GM18498 (cell line): Measurements from ENCODE around the gene PLCH2.
"Not testable (repeated sequence)": the region's sequence is repeated elsewhere in the genome, so short reads cannot be mapped to it uniquely, and the experiment has no call there.

ENCODE experiments used
- ATAC-seq: cut with Tn5 transposase; IDR thresholded peaks from one replicate; pipeline ENCODE4 v1.9.1; 2021; ENCODE audit warnings: mild to moderate bottlenecking, moderate library complexity; ENCODE audit not compliant: unreplicated experiment

PLCH2 gene

DNA sequence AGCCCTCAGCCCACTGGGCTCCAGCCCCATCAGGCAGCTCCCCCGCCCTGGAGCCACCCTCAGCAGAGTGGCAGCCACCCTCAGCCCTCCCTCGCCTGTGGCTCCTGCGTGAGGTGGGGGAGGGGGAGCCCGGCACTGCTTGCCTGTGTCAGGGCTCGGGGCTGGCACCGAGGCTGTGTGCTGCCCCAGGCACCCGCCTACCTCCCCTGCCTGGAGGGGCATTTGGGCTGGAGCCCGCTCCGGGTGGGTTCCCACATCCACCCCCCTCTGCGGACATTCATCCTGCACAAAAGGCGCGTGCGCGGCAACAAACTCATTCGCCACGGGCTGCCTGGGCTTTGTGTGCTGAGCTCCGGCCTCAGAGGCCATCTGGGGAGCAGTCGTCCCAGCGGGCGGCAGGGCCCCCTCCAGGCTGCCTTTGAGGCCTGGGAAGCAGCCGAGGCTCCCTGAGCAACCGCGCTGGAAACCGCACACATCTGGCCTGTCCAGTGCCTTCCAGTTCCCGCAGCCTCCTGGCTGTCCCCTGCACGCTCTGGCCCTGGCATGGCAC is 67.5 kb downstream of the PLCH2 start:
- ATAC-seq = no peak

DNA sequence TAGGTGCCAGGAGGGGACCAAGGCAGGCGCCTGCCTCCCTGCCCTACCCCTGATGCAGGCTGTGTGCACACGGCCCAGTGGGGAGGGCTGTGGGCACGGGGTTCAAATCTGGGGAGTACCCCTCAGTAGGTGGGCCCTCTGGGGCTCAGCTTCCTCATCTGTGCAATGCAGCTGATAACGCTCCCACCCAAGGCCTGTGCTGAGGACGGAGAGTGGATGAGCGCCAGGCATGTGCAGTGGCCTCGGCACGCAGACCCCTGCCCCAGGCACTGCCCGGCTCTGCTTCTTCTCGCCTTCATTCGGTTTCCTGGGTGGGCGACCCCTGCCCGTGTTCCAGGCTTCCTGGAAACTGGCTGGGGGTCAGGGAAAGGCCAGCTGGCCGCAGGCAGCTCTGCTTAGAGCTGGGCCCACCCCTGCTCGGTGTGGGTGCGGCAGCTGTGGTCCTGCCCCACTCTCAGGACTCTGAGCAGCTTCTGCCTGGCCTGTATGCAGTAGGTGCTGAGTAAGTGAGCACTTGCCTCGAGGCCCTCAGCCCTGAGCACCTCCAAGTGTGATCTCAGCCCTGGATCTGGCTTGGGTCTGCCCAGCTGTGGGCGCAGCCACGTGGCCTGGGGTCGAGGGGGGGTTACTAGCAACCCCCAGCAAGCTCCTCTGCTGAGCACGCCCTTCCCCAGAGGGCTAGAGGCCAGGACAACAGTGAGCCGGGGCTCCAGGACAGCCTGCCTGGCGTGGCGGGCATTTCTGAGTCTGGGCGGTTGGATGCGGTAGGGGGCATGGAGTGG is 68.2 kb downstream of the PLCH2 start:
- ATAC-seq = no peak

DNA sequence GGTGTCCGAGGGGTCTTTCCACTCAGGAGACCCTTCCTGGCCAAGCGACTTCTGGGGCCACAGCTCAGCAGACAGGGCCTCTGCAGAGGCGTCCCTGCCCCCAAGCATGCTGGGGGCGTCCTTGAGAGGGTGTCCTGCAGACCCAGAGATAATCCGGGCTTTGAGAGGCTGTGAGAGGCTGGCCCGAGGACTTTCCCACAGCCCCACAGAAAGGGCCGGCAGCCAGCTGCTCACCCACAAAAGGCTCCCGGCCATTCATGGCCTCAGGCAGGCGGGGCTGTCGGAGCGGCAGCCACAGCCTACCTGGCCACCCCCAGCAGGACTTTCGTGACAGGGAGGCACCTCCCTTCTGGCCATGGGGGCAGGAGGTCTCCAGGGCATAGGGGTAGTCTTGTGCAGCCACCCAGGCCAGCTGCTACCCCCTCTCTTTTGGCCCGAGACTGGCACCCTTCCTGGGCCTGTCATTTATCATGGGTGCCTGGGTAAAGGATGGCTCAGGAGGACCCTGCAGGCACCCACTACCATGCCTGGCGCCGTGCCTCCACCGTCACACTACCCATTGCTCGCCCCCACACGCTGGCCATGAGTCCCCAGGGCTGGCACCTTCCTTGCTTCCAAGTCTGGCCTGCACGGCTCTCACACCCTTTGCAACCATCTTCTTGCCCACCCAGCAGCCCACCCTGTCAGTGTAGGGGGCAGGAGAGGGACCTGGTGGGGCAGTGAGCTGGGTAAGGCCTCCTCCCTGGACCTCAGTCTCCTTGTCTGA is 69.0 kb downstream of the PLCH2 start:
- ATAC-seq = no peak

GRCh38 chr1:2545754-2546514 is 69.8 kb downstream of the PLCH2 start:
- peak; percentile 38 for ATAC-seq

DNA sequence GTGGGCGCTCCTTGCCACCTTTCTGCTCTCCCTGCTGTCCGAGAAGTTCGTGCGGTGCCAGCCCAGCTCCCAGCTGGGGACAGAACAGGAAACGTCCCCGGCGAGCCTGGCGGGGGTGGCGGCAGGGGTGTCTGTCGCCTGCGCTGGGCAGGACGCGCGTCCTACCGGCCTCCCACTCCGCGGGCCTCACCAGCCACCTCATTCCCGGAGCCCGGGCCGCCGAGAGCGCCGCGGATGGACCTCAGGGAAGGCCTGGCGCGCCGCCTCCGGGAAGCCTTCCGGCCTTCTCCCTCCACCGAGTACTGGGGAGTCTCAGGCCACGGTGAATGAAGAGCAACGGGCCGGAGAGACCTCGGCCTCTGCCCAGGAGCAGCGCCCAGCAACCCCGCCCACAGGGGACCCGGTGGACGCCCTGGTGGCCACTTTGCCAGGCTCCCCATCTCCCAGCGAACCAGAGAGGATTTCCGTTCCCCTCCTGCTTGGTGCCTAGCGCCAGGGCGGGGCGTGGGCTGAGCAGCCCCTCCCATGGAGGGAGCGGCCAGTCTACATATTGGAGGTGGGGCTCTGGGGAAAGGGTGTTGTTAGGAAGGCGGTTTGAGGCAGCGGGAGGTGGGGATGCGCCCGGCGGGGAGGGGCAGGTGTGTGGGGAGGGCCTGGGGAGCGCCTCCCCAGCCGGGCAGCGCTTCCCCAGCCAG is 70.6 kb downstream of the PLCH2 start:
- peak; percentile 33 for ATAC-seq

DNA sequence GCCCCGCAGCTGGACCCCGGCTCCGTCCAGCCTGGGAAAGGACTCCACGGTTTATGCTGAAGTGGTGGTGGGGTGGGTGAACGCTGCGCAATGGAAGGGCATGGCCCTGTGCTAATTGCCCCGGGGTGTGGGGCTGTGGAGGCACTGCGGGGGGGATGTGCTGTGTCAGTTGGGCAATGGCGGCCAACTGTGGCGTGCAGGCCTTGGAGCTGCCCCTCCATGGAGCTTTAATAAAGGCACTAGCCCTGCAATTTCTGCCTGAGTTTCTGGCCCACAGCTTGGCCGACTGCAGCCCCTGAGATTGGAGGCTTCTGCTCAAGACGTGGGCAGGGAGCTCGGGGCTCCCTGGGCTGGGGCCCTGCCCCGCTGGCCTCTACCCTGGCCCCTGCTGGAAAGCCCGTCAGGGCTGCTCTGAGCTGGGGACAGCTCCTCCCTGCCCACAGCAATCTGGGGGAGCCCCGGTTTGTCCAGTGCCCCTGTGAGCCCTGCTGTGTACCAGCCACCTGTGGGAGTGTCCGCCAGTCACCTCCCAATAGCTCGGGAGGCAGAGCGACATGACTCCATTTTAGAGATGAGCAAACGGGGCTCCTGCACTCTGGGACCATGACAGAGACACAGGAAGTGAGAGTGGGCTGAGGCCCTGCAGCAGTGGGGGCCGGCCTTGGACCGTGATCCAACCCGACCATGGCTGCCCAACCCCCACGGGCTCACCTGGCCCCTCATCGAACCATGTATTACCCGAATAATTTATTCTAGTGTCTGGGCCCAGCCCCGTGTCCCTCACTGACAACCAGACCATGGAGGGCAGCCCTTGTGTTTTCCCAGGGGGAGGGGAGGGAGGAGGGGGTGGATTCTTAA is 71.3 kb downstream of the PLCH2 start:
- ATAC-seq = no peak

DNA sequence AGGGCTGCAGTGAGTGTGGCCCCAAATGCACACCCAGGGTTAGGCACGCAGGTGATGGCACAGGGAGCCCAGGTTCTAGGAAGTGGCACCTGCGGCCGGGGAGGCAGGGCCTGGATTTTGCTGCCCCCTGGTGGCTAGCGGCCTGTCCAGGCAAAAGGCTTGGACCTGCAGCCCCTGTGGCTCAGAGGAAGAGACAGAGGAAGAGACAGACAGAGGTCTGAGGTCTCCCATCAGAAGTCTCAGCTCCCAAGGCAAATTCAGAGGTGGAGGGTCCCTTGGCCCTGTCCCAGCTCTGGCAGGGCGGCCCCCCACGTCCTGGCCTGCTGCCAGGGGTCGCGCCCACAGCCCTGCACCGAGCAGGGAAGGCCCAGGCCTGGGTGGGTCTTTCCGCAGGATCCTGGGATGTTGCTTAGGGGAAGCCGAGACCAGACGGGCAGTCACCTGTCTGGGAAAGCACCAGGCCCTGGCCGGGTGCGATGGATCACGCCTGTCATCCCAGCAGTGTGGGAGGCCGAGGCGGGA is 72.0 kb downstream of the PLCH2 start:
- peak; percentile 22 for ATAC-seq

DNA sequence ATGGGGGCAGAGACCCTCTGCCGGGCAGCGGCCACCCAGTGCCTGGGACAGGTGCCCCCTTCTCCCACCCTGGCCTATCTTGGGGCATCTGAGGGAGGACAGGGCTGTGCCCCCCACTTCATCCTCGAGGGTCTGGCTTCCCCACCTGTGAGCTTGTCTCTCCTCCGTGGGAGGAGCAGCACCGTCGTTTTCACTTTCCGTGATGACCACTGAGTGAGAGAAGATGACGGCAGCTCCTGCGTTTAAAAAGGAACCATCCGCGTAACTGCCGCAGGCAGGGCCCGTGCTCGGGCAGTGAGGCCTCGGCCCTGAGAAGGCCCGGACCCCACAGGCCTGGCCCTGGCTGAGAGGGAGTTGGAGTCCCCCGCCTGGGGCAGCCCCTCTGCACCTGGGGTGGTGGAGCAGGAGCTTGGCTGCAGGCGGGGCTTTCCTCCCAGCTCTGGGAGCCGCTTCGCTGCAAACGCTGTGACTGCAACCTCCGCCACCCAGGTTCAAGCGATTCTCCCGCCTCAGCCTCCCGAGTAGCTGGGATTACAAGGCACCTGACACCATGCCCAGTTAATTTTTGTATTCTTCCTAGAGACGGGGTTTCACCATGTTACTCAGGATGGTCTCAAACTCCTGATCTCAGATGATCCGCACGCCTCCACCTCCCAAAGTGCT is 73.4 kb downstream of the PLCH2 start:
- ATAC-seq = not testable (repeated sequence)

DNA sequence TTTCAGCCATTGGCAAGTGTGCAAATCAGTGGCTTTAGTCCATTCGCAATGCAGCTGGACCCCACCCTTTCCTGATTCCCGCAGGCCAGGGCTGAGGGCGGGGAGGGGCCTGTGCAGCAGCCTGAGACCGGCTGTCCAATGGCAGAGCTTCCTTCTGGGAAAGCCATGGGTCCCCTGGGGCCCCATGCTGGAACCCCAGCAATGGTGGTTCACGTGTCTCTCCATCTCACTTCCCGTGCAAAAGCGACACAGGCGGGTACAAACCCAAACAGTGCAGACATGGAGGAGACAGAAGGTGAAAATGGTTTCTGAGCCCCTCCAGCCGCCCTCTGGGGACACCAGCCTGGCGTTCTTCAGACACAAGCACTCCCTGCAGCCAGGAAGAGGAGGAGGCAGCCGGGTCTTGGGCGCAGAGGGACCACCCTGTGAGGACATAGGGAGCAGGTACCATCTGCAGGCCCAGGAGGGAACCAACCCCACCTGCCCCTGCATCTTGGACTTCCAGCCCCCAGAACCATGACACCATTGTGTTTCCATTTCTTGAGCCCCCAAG is 74.3 kb downstream of the PLCH2 start:
- ATAC-seq = not testable (repeated sequence)

DNA sequence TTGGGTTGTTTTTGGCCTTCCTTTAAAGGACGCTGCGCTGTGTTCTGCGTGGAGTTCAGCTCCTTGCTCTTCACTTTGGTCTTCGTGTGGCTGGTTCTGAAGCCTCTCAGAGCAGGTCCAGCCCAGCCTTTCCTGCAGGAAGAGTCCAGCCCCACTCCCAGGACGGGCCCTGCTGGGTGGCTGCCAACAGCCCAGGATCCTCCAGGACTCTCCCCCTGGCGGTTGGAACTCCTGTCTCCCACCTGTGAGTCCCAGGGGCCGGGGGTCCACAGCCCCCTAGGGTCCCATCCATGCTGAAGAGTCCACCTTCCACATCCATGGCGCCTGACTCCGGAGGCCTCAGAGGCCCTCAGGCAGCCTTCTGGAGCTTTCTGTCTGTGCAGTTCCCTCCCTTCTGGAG is 75.5 kb downstream of the PLCH2 start:
- ATAC-seq = not testable (repeated sequence)

GRCh38 chr1:2552189-2552588 is 76.1 kb downstream of the PLCH2 start:
- no peak for ATAC-seq

DNA sequence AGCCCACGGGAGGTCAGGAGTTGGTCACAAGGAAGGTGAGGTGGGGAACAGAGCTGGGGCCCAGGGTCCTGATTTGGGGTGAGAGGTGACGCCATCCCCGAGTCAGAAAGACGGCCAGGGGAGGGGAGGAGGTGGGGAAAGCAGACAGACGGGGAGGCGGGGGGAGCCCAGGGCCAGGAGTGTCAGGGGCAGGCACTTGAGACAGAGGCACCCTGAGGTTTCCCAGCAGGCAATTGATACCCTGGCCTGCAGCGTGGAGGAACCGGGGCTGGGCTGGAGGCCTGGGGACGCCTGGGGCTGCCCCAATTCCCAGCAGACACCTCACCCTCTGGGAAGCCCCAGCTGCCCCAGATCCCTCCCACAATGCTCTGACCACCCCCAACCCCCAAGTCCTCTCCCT is 77.0 kb downstream of the PLCH2 start:
- not testable (repeated sequence) for ATAC-seq

DNA sequence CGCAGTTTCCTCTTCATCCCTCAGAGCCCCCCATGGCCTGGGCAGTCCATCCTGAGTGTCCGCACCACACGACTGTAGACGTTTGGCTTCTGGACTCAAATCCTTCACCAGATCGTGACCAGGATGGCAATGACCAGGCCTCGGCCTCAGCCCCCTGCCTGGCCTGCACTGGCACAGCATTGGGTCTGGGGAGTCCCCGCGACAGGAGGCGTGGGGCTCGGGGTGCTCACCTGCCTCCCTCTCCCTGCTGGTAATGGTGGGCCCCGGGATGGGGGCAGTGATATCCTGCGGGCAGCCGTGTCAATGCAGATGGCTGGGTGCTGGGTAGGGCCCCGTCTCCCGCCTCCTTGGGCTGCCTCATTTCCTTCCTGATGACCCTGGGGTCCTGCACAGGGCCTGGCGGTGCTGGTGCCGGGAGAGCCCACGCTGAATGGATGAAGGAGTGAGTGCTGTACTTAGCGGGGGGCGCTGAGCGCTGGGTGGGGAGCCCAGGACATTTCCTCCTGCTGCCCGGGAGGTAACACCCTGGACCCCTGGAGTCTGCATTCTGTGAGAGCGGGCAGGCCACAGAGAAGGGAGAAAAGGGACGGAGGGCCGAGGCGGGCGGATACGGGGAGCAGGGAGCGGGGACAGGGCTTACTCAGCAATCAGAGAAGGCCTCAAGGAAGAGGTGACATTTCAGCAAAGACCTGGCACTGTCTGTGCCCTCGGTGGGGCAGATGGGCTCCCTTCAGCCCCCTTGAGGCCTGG is 78.0 kb downstream of the PLCH2 start:
- ATAC-seq = no peak

DNA sequence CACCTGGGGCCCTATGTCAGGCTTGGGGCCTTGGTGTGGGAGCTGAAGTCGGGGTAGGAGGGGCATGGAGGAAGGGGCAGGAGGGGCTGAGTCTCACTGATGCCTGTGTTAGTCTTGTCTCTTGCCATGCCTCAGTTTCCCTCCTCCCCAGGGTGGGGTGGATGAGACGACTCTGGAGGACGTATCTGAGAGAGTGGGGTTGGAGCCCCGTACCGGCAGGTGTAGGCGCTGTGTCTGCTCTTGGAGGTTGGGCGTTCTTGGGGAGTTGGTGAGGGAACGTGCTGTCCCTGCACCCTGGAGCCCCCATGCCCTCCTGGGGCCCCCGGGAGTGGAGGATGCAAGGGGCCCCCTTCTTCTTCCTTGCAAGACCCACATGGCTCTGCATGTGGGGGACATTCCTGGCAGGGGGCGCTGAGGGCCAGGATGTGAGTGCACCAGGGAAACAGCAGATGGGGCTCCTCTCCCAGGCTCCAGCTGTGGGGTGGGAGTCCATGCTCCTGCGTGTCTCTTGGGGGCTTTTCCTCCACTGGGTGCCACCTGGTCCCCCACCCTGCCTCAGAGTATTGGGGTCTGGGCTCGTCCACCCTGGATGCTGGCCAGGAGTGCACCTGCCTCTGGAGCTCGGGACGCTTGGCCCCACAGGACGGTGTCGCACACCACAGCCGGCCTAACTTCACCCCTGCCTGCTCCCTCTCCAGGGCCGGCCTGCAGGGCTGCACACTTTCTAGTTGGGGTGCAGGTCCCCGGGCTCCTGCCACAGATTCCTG is 78.7 kb downstream of the PLCH2 start:
- ATAC-seq = no peak
